ENCODE data around the gene PPP2R5A. TPM values are rescaled to one million over a fixed set of nuclear protein-coding genes. Genes with fewer than 3 reads are reported as not detected.

PPP2R5A gene
- total RNA-seq, 1 donor from 2014 or later: 24.2 TPM

DNA sequence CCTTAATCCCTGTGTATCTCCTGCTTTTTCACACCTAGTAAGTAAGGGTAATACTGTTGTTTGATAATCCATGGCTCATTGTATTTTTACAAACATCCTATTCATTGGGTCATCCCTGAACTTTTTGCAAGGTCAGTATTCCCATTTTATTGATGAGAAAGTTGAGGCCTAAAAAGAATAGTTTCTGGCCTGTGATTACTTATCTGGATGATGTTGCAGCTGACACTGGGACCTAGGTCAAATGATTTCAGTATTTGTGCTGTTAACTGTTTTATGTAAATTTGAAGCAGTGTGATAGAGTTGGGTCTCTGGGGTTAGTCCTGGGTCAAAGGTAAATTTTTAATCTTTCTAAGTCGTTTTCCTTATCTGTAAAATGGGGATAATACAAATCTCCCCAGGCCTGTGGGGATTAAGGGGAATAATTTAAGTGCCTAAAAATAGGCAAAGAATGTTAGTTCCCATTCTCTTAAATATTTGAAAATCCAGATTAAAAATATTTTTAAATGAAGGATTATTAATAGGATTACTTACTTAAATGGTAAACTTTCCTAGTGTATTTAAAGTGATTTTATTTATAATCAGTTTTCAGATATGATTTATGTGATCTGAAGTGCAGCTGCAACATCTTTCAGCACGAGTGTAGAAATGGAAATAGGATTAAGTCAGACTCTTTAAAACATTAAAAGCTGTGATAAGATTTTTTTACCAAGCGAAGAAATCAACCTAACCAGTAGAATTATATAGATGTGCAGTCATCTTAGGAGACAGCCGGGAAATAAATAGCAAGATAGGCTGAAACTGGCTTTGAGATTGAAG is 4.3 kb downstream of the PPP2R5A start:
- H3K27me3 ChIP-seq (ENCODE audit: control insufficient read depth, insufficient read depth, low read length): no peaks in the 10 kb centered on the region
- DNase-seq (ENCODE audit: low read depth) (no peak), FAIRE-seq (no peak)
- TF ChIP-seq, protein P1, sequence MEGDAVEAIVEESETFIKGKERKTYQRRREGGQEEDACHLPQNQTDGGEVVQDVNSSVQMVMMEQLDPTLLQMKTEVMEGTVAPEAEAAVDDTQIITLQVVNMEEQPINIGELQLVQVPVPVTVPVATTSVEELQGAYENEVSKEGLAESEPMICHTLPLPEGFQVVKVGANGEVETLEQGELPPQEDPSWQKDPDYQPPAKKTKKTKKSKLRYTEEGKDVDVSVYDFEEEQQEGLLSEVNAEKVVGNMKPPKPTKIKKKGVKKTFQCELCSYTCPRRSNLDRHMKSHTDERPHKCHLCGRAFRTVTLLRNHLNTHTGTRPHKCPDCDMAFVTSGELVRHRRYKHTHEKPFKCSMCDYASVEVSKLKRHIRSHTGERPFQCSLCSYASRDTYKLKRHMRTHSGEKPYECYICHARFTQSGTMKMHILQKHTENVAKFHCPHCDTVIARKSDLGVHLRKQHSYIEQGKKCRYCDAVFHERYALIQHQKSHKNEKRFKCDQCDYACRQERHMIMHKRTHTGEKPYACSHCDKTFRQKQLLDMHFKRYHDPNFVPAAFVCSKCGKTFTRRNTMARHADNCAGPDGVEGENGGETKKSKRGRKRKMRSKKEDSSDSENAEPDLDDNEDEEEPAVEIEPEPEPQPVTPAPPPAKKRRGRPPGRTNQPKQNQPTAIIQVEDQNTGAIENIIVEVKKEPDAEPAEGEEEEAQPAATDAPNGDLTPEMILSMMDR (IDR thresholded peaks at IDR 0.05; ENCODE audit: insufficient read depth, low read length, severe bottlenecking): no peak
- no peak overlapping the region for H3K4me3 ChIP-seq (ENCODE audit: low read depth, low read length)
- H3K36me3 ChIP-seq (ENCODE audit: control insufficient read depth, insufficient read depth, low read length): no peaks in the 10 kb centered on the region

DNA sequence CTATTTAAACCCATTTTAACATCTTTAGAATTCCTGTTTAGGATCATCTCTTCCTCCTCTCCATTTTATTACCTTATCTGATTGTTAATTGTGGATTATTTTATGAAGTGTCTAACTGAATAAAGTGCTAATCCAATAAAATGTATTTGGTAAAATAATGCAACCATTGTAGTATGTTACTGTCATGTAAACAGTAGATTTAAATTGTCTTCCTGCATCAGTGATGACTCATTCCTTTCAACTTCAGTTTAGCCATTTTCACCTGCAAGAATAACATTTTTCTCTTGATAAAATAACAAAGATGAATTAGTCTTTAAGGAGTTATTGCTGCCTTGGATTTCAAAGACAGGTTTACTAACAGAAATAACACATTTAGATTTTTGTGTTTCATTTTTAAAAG is 5.4 kb downstream of the PPP2R5A start:
- Histone ChIP-seq H3K27me3 (ENCODE audit: control insufficient read depth, insufficient read depth, low read length) (no peaks in the 10 kb centered on the region), H3K36me3 (ENCODE audit: control insufficient read depth, insufficient read depth, low read length) (no peaks in the 10 kb centered on the region), H3K4me3 (ENCODE audit: low read depth, low read length) (no peak overlapping the region)
- FAIRE-seq (no peak), DNase-seq (ENCODE audit: low read depth) (peak; percentile 51)
- TF ChIP-seq, protein P1 (IDR thresholded peaks at IDR 0.05; ENCODE audit: insufficient read depth, low read length, severe bottlenecking): no peak

DNA sequence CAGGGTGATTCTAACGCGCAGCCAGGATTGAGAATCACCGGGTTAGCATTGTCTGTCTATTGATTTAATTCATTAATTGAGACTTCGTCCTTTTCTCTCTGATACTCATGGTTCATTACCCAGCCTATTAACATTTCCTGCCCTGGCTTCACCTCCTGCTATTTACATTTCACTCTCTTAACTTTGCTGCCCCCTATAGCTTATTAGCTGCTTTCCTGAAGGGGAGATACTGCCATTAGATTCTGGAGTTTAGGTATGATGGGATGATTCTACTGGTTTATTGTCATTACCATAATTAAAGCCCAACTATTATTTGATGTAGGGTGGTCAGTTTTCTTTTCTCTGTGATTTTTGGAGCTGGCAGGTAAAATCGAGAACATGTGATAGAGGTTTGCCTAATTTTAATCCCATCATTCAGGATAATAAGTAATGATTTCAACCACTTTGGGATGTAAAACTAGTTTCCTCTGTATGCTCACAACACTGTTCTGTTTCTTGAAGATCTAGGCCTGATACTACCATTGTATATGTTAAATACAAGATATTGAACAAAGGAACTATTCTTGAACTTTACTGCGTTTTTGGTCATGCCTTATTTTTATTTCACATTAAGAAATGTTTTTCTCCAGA is 6.4 kb downstream of the PPP2R5A start:
- H3K4me3 ChIP-seq (ENCODE audit: low read depth, low read length): no peak overlapping the region
- no peak for FAIRE-seq
- DNase-seq (ENCODE audit: low read depth): peak; percentile 72
- H3K27me3 ChIP-seq (ENCODE audit: control insufficient read depth, insufficient read depth, low read length): no peaks in the 10 kb centered on the region
- H3K36me3 ChIP-seq (ENCODE audit: control insufficient read depth, insufficient read depth, low read length): no peaks in the 10 kb centered on the region
- TF ChIP-seq, protein P1 (IDR thresholded peaks at IDR 0.05; ENCODE audit: insufficient read depth, low read length, severe bottlenecking): peak; percentile 51

DNA sequence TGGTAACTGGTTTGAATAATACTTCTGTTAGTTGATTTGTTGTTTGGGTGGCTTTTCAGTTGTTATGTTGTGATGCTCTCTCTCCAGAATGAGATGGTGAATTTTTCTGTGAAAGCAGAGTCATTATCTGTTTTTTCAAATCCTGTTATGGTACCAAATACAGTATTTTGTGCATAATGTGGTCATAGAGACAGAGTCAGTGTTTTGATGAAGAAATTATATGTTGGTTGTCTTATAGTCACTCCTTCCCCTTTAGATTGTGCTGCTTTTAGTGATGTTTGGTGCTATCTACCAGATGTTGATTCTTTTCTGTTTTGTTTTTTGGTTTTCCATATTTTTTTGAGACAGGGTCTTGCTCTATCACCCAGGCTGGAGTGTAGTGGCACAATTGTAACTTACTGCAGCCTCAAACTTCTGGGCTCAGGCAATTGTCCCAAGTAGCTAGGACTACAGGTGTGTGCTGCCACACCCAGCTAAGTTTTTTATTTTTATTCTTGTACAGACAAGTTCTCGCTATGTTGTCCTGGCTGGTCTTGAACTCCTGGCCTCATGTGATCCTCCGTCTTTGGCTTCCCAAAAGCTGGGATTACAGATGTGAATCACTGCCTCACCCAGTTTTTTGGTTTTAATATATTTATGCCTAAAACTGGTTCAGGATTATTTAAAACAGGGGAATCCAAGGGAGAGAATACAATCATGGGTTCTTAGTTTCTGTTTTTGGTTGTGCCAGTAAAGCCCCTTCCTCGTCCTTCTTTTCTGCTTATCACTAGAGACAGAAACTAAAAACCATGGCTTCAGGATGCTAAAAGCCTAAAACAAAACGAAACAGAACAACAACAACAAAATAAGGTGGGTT is 7.3 kb downstream of the PPP2R5A start:
- DNase-seq (ENCODE audit: low read depth): no peak

DNA sequence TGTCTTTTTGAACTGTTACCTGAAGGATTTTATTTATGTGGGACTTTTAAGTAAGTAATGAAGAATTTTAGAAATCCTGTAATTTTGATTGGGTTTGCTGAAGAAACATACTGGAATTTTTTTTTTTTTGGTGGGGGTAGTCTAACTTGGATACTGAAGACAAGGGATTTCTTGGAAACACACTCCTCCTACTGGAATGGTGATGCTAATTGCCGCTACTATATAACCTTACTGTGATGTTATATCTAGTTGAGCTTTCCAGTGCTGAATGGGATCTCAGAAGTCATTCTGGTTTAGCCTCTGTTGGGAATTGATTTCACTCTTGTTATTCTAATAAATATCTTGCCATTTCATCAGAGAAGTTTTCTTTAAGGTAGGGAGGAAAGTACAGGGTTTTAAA is 8.4 kb downstream of the PPP2R5A start:
- no peak overlapping the region for H3K4me3 ChIP-seq (ENCODE audit: low read depth, low read length)
- TF ChIP-seq, protein P1 (IDR thresholded peaks at IDR 0.05; ENCODE audit: insufficient read depth, low read length, severe bottlenecking): no peak
- DNase-seq (ENCODE audit: low read depth): no peak
- H3K36me3 ChIP-seq (ENCODE audit: control insufficient read depth, insufficient read depth, low read length): no peaks in the 10 kb centered on the region
- no peak for FAIRE-seq
- H3K27me3 ChIP-seq (ENCODE audit: control insufficient read depth, insufficient read depth, low read length): no peaks in the 10 kb centered on the region

More for the DNA sequence above, 7.3 kb downstream of the PPP2R5A start:
- FAIRE-seq: no peak
- no peaks in the 10 kb centered on the region for H3K27me3 ChIP-seq (ENCODE audit: control insufficient read depth, insufficient read depth, low read length)
- no peaks in the 10 kb centered on the region for H3K36me3 ChIP-seq (ENCODE audit: control insufficient read depth, insufficient read depth, low read length)
- H3K4me3 ChIP-seq (ENCODE audit: low read depth, low read length): no peak overlapping the region
- TF ChIP-seq, protein P1 (IDR thresholded peaks at IDR 0.05; ENCODE audit: insufficient read depth, low read length, severe bottlenecking): no peak
